GM18951 (cell line): Measurements from ENCODE around the gene NBPF1.

ENCODE experiments used
- POLR2A ChIP-seq: IDR thresholded peaks from 4 replicates; pipeline ENCODE4 v1.6.1; 2011; ENCODE audit warnings: mild to moderate bottlenecking; ENCODE audit not compliant: insufficient read length, insufficient read depth; ENCODE audit errors: extremely low read depth
- in situ Hi-C: fragments of 300-500 bp; cut with MboI; formaldehyde crosslinking; loops from one replicate; pipeline ENCODE4 v1.12.0; 2022; ENCODE audit warnings: low sequenced_read_pairs, mixed read lengths, inconsistent platforms; ENCODE audit not compliant: unreplicated experiment

NBPF1 gene

GRCh38 chr1:16631248-16632043 lies 18.1 kb upstream of the NBPF1 start:
- in situ Hi-C loops = loop anchor here (25.0 kb wide), 1 partner anchor 119 kb away; the partner anchor contains the start of gene RNU1-1
- no peak for TF ChIP-seq POLR2A

DNA sequence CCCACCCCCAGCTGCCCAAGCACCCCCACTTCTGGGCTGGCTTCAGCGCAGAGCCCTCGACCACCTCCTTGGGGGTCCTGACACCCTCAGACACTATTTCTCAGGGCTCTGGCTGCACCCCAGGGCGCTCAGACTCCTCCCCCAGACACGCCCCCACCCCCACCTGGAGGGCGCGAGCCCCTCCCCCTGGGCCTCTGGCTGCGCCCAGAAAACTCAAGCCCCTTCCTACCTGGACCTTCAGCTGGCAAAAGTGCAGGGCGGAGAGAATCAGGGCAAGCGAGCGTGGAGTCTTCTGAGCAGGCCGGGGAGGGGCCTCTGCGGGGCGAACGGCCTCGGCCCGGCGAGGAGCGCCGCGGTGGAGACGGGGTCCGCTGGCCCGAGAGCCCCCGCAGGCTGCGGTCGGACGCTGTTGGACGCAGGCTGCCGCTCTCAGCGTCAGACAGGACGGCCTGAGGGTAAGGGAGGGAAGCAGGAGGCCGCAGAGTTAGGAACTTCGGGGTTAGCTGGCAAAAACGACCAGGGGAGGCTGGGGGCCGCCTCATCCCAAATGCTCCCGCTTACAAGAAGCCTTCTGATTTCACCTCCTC lies 17.4 kb upstream of the NBPF1 start:
- in situ Hi-C loops = loop anchor here (25.0 kb wide), 1 partner anchor 118 kb away; the partner anchor contains the start of gene RNU1-1

GRCh38 chr1:16629916-16630530 lies 16.7 kb upstream of the NBPF1 start:
- in situ Hi-C loops = loop anchor here (25.0 kb wide), 1 partner anchor 118 kb away; the partner anchor contains the start of gene RNU1-1

More for the DNA sequence above, 17.4 kb upstream of the NBPF1 start:
- TF ChIP-seq POLR2A = no peak

- in situ Hi-C loops = loop anchor here (25.0 kb wide), 1 partner anchor 116 kb away; the partner anchor contains the start of gene RNU1-1
- TF ChIP-seq POLR2A = no peak
These were observed 15.2 kb upstream of the NBPF1 start for GRCh38 chr1:16628361-16629111.

- in situ Hi-C loops = loop anchor here (25.0 kb wide), 1 partner anchor 114 kb away; the partner anchor contains the start of gene RNU1-1
These were observed 13.1 kb upstream of the NBPF1 start for GRCh38 chr1:16626409-16626983.

DNA sequence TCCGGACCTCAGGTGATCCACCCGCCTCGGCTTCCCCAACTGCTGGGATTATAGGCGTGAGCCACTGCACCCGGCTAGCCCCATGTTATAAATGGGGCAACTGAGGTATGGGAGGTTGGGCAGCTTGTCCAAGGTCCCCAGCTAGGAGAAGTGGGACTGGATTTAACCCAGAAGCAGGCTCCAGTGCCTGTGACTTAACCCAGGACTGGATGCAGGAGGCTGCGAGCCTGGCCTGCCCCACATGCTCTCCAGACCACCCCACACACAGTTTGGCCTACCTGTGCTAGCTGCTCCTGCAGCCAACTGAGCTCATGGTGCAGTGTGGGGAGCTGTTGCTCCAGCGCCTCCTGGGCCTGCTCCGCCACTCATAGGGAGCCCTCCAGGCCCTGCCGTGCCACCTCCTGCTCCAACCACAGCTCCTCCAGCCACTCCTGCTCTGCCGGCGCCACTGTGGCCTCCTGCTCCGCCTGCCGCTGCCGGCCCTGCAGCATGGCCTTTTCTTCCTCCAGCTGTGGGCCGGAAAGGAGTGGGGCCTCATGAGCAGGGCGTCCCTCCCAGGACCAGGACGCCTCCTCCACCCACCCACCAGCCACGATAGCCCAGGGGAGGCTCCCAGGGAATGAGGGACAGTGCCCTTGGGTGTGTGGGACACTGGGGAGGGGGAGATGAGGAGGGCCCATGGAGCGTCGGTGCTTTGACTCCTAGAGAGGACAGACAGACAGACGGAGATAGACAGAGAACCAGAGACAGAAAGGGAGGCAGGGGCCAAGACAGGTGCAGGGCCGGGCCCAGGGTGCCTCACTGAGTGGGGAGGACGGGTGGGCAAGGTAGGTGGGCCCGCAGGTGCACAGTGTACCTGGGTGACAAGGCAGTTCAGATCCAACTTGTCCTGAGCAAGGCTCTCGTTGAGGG lies 12.4 kb upstream of the NBPF1 start:
- no peak for TF ChIP-seq POLR2A
- in situ Hi-C loops = loop anchor here (25.0 kb wide), 1 partner anchor 113 kb away; the partner anchor contains the start of gene RNU1-1

GRCh38 chr1:16623812-16624719 lies 10.7 kb upstream of the NBPF1 start:
- in situ Hi-C loops = loop anchor here (25.0 kb wide), 1 partner anchor 88 kb away; no protein-coding TSS in a partner anchor

DNA sequence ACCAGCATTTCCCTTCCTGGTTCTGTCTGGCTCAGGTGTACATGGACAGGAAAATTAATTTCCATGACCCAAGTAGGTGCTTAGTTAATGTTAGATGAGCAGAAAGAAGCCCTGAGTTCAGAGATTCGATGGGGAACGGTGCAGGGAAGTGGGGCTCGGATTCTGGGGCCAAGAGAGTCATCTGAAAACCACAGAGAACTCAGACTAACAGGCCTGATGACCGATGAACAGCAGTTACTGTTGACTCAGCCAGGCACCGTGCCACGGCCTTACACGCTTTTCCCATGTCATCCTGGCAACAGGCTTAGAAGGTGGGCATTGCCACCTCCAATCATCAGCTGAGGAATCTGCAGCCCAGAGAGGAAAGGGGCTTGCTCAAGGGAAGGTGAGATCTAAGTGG lies 10.0 kb upstream of the NBPF1 start:
- in situ Hi-C loops = loop anchor here (25.0 kb wide), 1 partner anchor 89 kb away; no protein-coding TSS in a partner anchor

DNA sequence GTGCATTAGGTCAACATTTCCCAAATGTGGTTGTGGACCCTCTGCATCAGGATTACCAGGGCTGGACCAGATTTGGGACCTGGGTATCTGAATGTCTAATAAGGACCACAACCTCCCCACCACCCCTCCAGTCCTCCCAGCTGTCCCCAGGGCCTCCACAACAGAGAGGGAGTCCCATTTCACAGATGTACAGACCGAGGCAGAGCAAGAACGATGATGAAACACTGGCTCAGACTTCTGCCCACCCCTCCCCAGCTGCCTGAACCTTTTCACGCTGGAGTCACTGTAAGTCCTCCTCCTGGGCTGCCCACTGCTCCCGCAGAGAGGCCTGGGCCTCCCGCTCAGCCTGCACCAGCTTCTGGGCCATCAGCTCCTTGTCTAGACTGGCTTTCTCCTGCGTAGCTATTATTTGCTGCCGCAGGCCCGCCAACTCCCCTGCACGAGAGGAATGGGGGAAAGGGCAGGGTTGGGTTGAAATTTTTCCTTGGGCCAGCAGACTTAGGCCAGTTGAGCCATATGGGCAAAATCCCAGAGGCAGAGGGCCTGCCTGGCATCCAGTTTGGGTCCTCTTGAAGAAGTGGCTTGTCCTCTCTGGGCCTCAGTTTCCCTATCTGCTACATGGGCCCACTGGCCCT lies 8.4 kb upstream of the NBPF1 start:
- in situ Hi-C loops = loop anchor here (25.0 kb wide), 1 partner anchor 91 kb away; no protein-coding TSS in a partner anchor

DNA sequence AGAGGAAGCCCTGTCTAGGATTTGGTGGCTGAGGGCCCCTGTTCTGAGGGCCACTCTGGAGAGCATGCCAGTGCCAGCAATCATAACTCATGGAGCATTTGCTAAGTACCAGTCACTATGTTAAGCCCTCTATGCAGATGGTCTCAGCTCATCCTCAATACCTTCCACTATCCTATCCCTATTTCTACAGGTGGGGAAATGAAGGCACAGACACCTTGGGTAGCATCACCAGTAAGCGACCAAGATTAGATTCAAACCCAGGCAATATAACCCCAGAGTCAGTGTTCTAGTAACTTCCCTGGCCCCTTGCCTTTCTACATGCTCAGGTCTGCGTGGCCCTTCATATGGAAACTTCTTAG lies 7.9 kb upstream of the NBPF1 start:
- TF ChIP-seq POLR2A = no peak
- in situ Hi-C loops = loop anchor here (25.0 kb wide), 1 partner anchor 91 kb away; no protein-coding TSS in a partner anchor

DNA sequence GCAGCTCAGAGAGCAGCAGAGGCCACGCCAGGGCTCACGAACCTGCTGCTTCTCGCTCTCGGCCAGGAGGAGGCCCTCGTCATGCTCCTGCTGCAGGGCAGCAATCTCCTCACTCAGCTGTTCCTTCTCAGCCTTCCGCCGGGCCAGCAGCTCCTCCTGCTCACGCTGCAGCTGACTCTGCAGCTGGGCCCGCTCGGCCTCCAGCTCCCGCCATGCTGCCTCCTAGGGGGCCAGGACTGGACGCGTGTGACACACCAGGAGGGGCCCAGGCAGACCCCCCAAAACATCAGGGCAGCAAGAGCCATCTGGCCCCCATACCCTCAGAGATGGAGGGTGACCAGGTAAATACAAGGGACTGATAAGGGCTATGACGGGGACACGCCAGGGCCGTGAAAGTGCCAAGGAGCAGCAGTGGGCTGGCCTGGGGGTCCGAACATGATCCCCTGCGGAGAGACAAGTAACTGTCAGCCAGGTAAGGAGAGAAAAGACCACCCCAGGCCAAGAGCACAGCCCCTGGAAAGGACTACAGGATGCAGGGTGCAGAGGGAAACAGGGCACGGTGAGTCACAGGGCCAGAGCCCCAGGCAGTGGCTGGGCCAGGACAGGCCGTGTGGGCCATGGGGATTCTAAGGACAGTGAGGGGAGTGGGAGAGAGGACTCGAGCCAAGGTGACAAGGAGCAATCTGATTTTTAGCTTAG lies 6.6 kb upstream of the NBPF1 start:
- in situ Hi-C loops = loop anchor here (25.0 kb wide), 1 partner anchor 92 kb away; no protein-coding TSS in a partner anchor
